8988T (cell line): ENCODE results near the gene LDLRAD4.
"Not testable (repeated sequence)": the region's sequence is repeated elsewhere in the genome, so short reads cannot be mapped to it uniquely, and the experiment has no call there.

Source experiments
- DNase-seq: peaks from one replicate; pipeline ENCODE4 v3.0.0; 2011

The LDLRAD4 gene

GRCh38 chr18:13585379-13586153, 367.0 kb downstream of the LDLRAD4 start:
- no peak for DNase-seq

- no peak for DNase-seq
Observed at GRCh38 chr18:13587001-13587400, 368.4 kb downstream of the LDLRAD4 start.

- DNase-seq: no peak
Observed at GRCh38 chr18:13587477-13587876, 368.9 kb downstream of the LDLRAD4 start.

GRCh38 chr18:13587937-13588336, 369.4 kb downstream of the LDLRAD4 start:
- DNase-seq: no peak

- no peak for DNase-seq
Observed at GRCh38 chr18:13589316-13589715, 370.8 kb downstream of the LDLRAD4 start.

GRCh38 chr18:13589943-13590342, 371.4 kb downstream of the LDLRAD4 start:
- DNase-seq: no peak

GRCh38 chr18:13592246-13592645, 373.7 kb downstream of the LDLRAD4 start:
- DNase-seq: no peak

GRCh38 chr18:13594551-13594950, 376.0 kb downstream of the LDLRAD4 start:
- DNase-seq: no peak

- DNase-seq: no peak
Observed at GRCh38 chr18:13597068-13597467, 378.5 kb downstream of the LDLRAD4 start.

- no peak for DNase-seq
Observed at GRCh38 chr18:13598591-13598990, 380.0 kb downstream of the LDLRAD4 start.

- no peak for DNase-seq
Observed at GRCh38 chr18:13599031-13599430, 380.5 kb downstream of the LDLRAD4 start.

- no peak for DNase-seq
Observed at GRCh38 chr18:13603304-13604019, 384.9 kb downstream of the LDLRAD4 start.

- DNase-seq: no peak
Observed at GRCh38 chr18:13604786-13605185, 386.2 kb downstream of the LDLRAD4 start.

GRCh38 chr18:13605477-13605876, 386.9 kb downstream of the LDLRAD4 start:
- no peak for DNase-seq

GRCh38 chr18:13605901-13606300, 387.3 kb downstream of the LDLRAD4 start:
- no peak for DNase-seq

- no peak for DNase-seq
Observed at GRCh38 chr18:13606604-13607254, 388.2 kb downstream of the LDLRAD4 start.

GRCh38 chr18:13608024-13608562, 389.5 kb downstream of the LDLRAD4 start:
- DNase-seq: not testable (repeated sequence)

GRCh38 chr18:13608791-13609532, 390.4 kb downstream of the LDLRAD4 start:
- no peak for DNase-seq

GRCh38 chr18:13610555-13611141, 392.1 kb downstream of the LDLRAD4 start:
- DNase-seq: no peak

GRCh38 chr18:13611142-13611600, 392.6 kb downstream of the LDLRAD4 start:
- no peak for DNase-seq

- DNase-seq: no peak
Observed at GRCh38 chr18:13611601-13612195, 393.1 kb downstream of the LDLRAD4 start.
